GM21529 (cell line): Measurements from ENCODE around the gene ALG10B.

Source experiments
- ATAC-seq: cut with Tn5 transposase; IDR thresholded peaks from one replicate; pipeline ENCODE4 v1.9.1; 2021; ENCODE audit not compliant: unreplicated experiment

Gene ALG10B

GRCh38 chr12:38373784-38374183 lies 57.2 kb downstream of the ALG10B start:
- no peak for ATAC-seq

- no peak for ATAC-seq
These were observed 58.2 kb downstream of the ALG10B start for GRCh38 chr12:38374751-38375150.
